Gastroesophageal sphincter (tissue), 4 donors: ENCODE measurements around the gene LTB4R. TPM values are rescaled to one million over a fixed set of nuclear protein-coding genes. Genes with fewer than 3 reads are reported as not detected.

Experiments used
- ATAC-seq: fragments of 150-250 bp; one replicate; pipeline ENCODE4 v1.9.1; 2016; ENCODE audit warnings: mild to moderate bottlenecking, moderate library complexity
- H3K27ac ChIP-seq, 4 donors: fragments of 200-600 bp; sonication (generic) in 3 of 4; 1 replicate in 3 of 4; 2 replicates in 1 of 4; pipeline ENCODE4 v1.5.1; 2016 to 2019
- H3K27me3 ChIP-seq: fragments of 200-600 bp; sonication (generic); one replicate; pipeline ENCODE4 v1.5.1; 2019
- H3K36me3 ChIP-seq, 2 donors: fragments of 200-600 bp; sonication (generic); one replicate each; pipeline ENCODE4 v1.5.1; 2019; ENCODE audit warnings: control low read depth in 1 of 2
- H3K4me1 ChIP-seq, 3 donors: fragments of 200-600 bp; sonication (generic); 1 replicate in 2 of 3; 2 replicates in 1 of 3; pipeline ENCODE4 v1.5.1; 2016 to 2019; ENCODE audit warnings: control low read depth in 2 of 3
- H3K4me3 ChIP-seq, 2 donors: fragments of 200-600 bp; sonication (generic); one replicate each; pipeline ENCODE4 v1.5.1; 2019; ENCODE audit warnings: mild to moderate bottlenecking in 1 of 2, moderate library complexity in 1 of 2
- H3K9me3 ChIP-seq, 3 donors: fragments of 200-600 bp; sonication (generic); one replicate each; pipeline ENCODE4 v1.5.1; 2017 to 2019; ENCODE audit warnings: control low read depth in 2 of 3
- CTCF ChIP-seq, 4 experiments: fragments of 200-600 bp in 2 of 4; fragments of 450-650 bp in 2 of 4; sonication (generic) in 1 of 4; IDR thresholded peaks; one replicate each; pipeline ENCODE4 v1.5.1; 2017 to 2019; ENCODE audit warnings: antibody characterized with exemption in 4 of 4, mild to moderate bottlenecking in 2 of 4, moderate library complexity in 2 of 4
- EP300 ChIP-seq: sonication (generic); formaldehyde crosslinking; IDR thresholded peaks from one replicate; pipeline ENCODE4 v1.6.1; 2017; ENCODE audit warnings: antibody characterized with exemption, mild to moderate bottlenecking
- POLR2A ChIP-seq, 2 donors: fragments of 450-650 bp; IDR thresholded peaks; one replicate each; pipeline ENCODE4 v1.6.1; 2017; ENCODE audit warnings: antibody characterized with exemption in 2 of 2, mild to moderate bottlenecking in 2 of 2, moderate library complexity in 1 of 2
- POLR2AphosphoS5 ChIP-seq: sonication (generic); formaldehyde crosslinking; IDR thresholded peaks from one replicate; pipeline ENCODE4 v1.6.1; 2017; ENCODE audit warnings: antibody characterized with exemption
- WGBS, 2 donors: methylation state at CpG; one replicate each; pipeline ENCODE4 v1.1.5; 2018; ENCODE audit warnings: low coverage in 1 of 2; 5-methylcytosine and 5-hydroxymethylcytosine counted together
- total RNA-seq, 4 donors: library from RNA; depleted of rRNA; stranded (reverse); fragments of >200 nt; gene quantifications; one replicate each; pipeline ENCODE4 v1.1.0, GENCODE V29; 2016

LTB4R gene
- total RNA-seq, 4 donors from 2014 or later: 3.0 to 4.2 (median 3.4) TPM

- Histone ChIP-seq H3K27ac (no peak overlapping the region), H3K4me3 (no peak overlapping the region), H3K4me1 (peaks cover 0 to 44% (median 16%) of the 10 kb centered on the region in 3 donors), H3K27me3 (peaks cover 64% of the 10 kb centered on the region), H3K9me3 (no peaks in the 10 kb centered on the region), H3K36me3 (no peaks in the 10 kb centered on the region)
- no peak for ATAC-seq
- TF ChIP-seq POLR2AphosphoS5: no peak
- TF ChIP-seq EP300: no peak
- no peak for TF ChIP-seq CTCF (IDR thresholded peaks at IDR 0.05)
- no peak for TF ChIP-seq POLR2A (IDR thresholded peaks at IDR 0.05)
- WGBS, 2 donors: 95 to 96% methylated on average over 4 to 5 of the region's 10 CpGs
Observed at GRCh38 chr14:24330973-24331674, 19.8 kb downstream of the LTB4R start.

GRCh38 chr14:24331731-24332267 lies 20.5 kb downstream of the LTB4R start:
- Histone ChIP-seq H3K9me3 (no peaks in the 10 kb centered on the region), H3K4me3 (no peak overlapping the region), H3K27me3 (peaks cover 70% of the 10 kb centered on the region), H3K4me1 (peaks cover 0 to 44% (median 16%) of the 10 kb centered on the region in 3 donors), H3K36me3 (no peaks in the 10 kb centered on the region), H3K27ac (no peak overlapping the region)
- no peak for TF ChIP-seq EP300
- TF ChIP-seq POLR2A (IDR thresholded peaks at IDR 0.05): no peak
- TF ChIP-seq POLR2AphosphoS5: no peak
- TF ChIP-seq CTCF (IDR thresholded peaks at IDR 0.05): no peak
- WGBS, 2 donors: 39 to 45% methylated on average over 6 to 8 of the region's 26 CpGs
- no peak for ATAC-seq

- WGBS, 2 donors: 0 to 8% methylated on average over 4 to 6 of the region's 56 CpGs
Observed at GRCh38 chr14:24332268-24332993, 21.1 kb downstream of the LTB4R start.

GRCh38 chr14:24334431-24335291 lies 23.4 kb downstream of the LTB4R start, which contains the start of gene ADCY4:
TSS of gene ADCY4 (minus strand) at chr14:24335071. CDS start at chr14:24334652, 419 bp downstream.
- Histone ChIP-seq H3K27me3 (peaks cover 95% of the 10 kb centered on the region), H3K4me3 (peak within 1 kb of the TSS; percentile 23 to 53), H3K4me1 (peaks cover 0 to 60% (median 21%) of the 10 kb centered on the region in 3 donors), H3K27ac (peak within 1 kb of the TSS in 3 of 4 donors; percentile 67 to 77 (median 70)), H3K36me3 (peaks cover 0 to 8% of the 10 kb centered on the region in 2 donors), H3K9me3 (no peaks in the 10 kb centered on the region)
- peak; percentile 17 for ATAC-seq
- TF ChIP-seq POLR2A (IDR thresholded peaks at IDR 0.05) (peak in 1 of 2 donors; percentile 13), CTCF (IDR thresholded peaks at IDR 0.05) (no peak), EP300 (no peak), POLR2AphosphoS5 (peak; percentile 17)
- 0% methylated on average over 4 to 9 of the region's 65 CpGs for WGBS, 2 donors

More at GRCh38 chr14:24332268-24332993, 21.1 kb downstream of the LTB4R start:
- Histone ChIP-seq H3K27me3 (peaks cover 77% of the 10 kb centered on the region), H3K36me3 (peaks cover 0 to 2% of the 10 kb centered on the region in 2 donors), H3K4me1 (peaks cover 0 to 45% (median 16%) of the 10 kb centered on the region in 3 donors), H3K4me3 (peak overlapping the region in 1 of 2 donors; percentile 53), H3K9me3 (no peaks in the 10 kb centered on the region), H3K27ac (no peak overlapping the region)
- ATAC-seq: peak; percentile 54
- TF ChIP-seq EP300 (no peak), CTCF (IDR thresholded peaks at IDR 0.05) (peak in 3 of 4 experiments; percentile 73 to 81 (median 80))
